Keratinocyte (primary cell): ENCODE measurements around the gene CDH12. TPM values are rescaled to one million over a fixed set of nuclear protein-coding genes. Genes with fewer than 3 reads are reported as not detected.
"Not testable (repeated sequence)": the region's sequence is repeated elsewhere in the genome, so short reads cannot be mapped to it uniquely, and the experiment has no call there.

Experiments used
- DNase-seq: peaks from one replicate; pipeline ENCODE4 v3.0.0-alpha.2; 2011; ENCODE audit warnings: low read depth, missing footprints, low spot score
- FAIRE-seq: peaks from 2 replicates; lab custom pipeline; 2011; peaks lifted over from hg19 to GRCh38; lab: Jason Lieb, UNC
- H2AFZ ChIP-seq: 2 replicates; pipeline ENCODE4 v1.6.0; 2012; ENCODE audit warnings: low read length, control low read depth, inconsistent platforms; ENCODE audit not compliant: control insufficient read depth
- H3K27ac ChIP-seq: 2 replicates; pipeline ENCODE4 v1.5.1; 2011; ENCODE audit warnings: low read length; ENCODE audit not compliant: control insufficient read depth, insufficient read depth
- H3K27me3 ChIP-seq: 3 replicates; pipeline ENCODE4 v1.6.0; 2011; ENCODE audit warnings: low read length; ENCODE audit not compliant: control insufficient read depth, insufficient read depth; ENCODE audit errors: extremely low read depth
- H3K36me3 ChIP-seq, 2 experiments: 2 replicates in 1 of 2; 3 replicates in 1 of 2; pipeline ENCODE4 v1.5.1; 2011; ENCODE audit warnings: low read length in 2 of 2, mild to moderate bottlenecking in 1 of 2; ENCODE audit not compliant: control insufficient read depth in 2 of 2, insufficient read depth in 2 of 2; ENCODE audit errors: extremely low read depth in 1 of 2
- H3K4me1 ChIP-seq: 3 replicates; pipeline ENCODE4 v1.5.1; 2011; ENCODE audit warnings: low read length; ENCODE audit not compliant: control insufficient read depth, insufficient read depth; ENCODE audit errors: extremely low read depth
- H3K4me2 ChIP-seq: 3 replicates; pipeline ENCODE4 v1.6.0; 2011; ENCODE audit warnings: low read depth, low read length; ENCODE audit not compliant: control insufficient read depth, insufficient read depth; ENCODE audit errors: extremely low read depth
- H3K4me3 ChIP-seq, 3 experiments: fragments of 200-600 bp in 1 of 3; sonication (generic) in 1 of 3; 2 replicates in 2 of 3; 3 replicates in 1 of 3; pipeline ENCODE4 v1.5.1; 2011 to 2016; ENCODE audit warnings: low read length in 3 of 3, mild to moderate bottlenecking in 3 of 3, control low read depth in 2 of 3, inconsistent platforms in 1 of 3, low read depth in 1 of 3, mixed read lengths in 1 of 3, mixed run types in 1 of 3, moderate library complexity in 1 of 3; ENCODE audit not compliant: control insufficient read depth in 2 of 3, insufficient read depth in 2 of 3; ENCODE audit errors: extremely low read depth in 1 of 3
- H3K79me2 ChIP-seq: 2 replicates; pipeline ENCODE4 v1.6.0; 2012; ENCODE audit warnings: low read length; ENCODE audit not compliant: control insufficient read depth, insufficient read depth
- H3K9ac ChIP-seq: 3 replicates; pipeline ENCODE4 v1.6.0; 2011; ENCODE audit warnings: low read length; ENCODE audit not compliant: control insufficient read depth, insufficient read depth; ENCODE audit errors: extremely low read depth
- H3K9me1 ChIP-seq: 3 replicates; pipeline ENCODE4 v1.6.0; 2011; ENCODE audit warnings: low read length; ENCODE audit not compliant: control insufficient read depth, insufficient read depth; ENCODE audit errors: extremely low read depth
- H3K9me3 ChIP-seq: 2 replicates; pipeline ENCODE4 v1.5.1; 2012; ENCODE audit warnings: low read depth, low read length; ENCODE audit not compliant: control insufficient read depth
- H4K20me1 ChIP-seq: 3 replicates; pipeline ENCODE4 v1.6.0; 2011; ENCODE audit warnings: low read length; ENCODE audit not compliant: control insufficient read depth, insufficient read depth; ENCODE audit errors: extremely low read depth
- EZH2 ChIP-seq: IDR thresholded peaks from one replicate; pipeline ENCODE4 v1.6.1; 2012; ENCODE audit warnings: inconsistent platforms, mild to moderate bottlenecking, low read length, moderate library complexity
- dilution Hi-C: fragments of 300-500 bp; cut with MboI; formaldehyde crosslinking; loops from one replicate; pipeline ENCODE4 v1.7.0; 2020; ENCODE audit warnings: low sequenced_read_pairs; ENCODE audit not compliant: extremely low pct_ligation_motif_present
- polyA plus RNA-seq, 5 experiments: library from polyadenylated mRNA; depleted of rRNA in 3 of 5; stranded (reverse) in 3 of 5; stranded (forward) in 1 of 5; unstranded in 1 of 5; fragments of >200 nt; gene quantifications; 1 replicate in 1 of 5; 2 replicates in 3 of 5; 3 replicates in 1 of 5; pipeline versions ENCODE4 v1.2.1 to v1.2.3, GENCODE V29; 2011 to 2012; ENCODE audit warnings: missing spikeins in 2 of 5, low read depth in 1 of 5, low replicate concordance in 1 of 5
- TF ChIP-seq, protein P1 (sequence below), 3 experiments: IDR thresholded peaks in 1 of 3; conservative IDR thresholded peaks in 1 of 3; optimal IDR thresholded peaks in 1 of 3; 2 replicates in 2 of 3; 3 replicates in 1 of 3; pipeline versions ENCODE3 to v1.5.1; 2011; ENCODE audit warnings: low read length in 3 of 3, mild to moderate bottlenecking in 3 of 3, moderate library complexity in 2 of 3, control low read depth in 1 of 3, inconsistent platforms in 1 of 3; ENCODE audit not compliant: insufficient read depth in 2 of 3; ENCODE audit errors: extremely low read depth in 1 of 3

CDH12 gene
- polyA plus RNA-seq, 1 donor (not counting 4 experiments of a cell fraction or from before 2014, with no cell fraction given) = not detected

DNA sequence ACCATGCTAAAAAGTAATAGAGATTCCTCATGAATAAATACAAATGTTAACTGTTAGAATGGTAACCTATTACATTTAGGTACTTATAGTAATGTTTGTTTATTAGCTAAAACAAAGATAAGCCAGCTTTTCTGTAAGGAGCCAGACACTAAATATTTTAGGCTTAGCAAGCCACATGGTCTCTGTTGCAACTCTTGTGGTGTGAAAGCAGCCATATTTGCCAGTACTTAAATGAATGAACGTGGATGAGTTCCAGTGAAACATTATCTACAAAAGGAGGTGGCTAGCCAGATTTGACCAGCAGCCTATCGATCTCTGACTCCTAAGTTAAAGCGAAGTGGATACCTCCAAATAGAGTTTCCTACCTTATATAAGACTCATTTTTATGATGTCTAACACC is 331.6 kb downstream of the CDH12 start:
- dilution Hi-C loops = no loop called here
- no peak overlapping the region for H3K4me2 ChIP-seq
- no peak for TF ChIP-seq EZH2
- TF ChIP-seq, protein P1, sequence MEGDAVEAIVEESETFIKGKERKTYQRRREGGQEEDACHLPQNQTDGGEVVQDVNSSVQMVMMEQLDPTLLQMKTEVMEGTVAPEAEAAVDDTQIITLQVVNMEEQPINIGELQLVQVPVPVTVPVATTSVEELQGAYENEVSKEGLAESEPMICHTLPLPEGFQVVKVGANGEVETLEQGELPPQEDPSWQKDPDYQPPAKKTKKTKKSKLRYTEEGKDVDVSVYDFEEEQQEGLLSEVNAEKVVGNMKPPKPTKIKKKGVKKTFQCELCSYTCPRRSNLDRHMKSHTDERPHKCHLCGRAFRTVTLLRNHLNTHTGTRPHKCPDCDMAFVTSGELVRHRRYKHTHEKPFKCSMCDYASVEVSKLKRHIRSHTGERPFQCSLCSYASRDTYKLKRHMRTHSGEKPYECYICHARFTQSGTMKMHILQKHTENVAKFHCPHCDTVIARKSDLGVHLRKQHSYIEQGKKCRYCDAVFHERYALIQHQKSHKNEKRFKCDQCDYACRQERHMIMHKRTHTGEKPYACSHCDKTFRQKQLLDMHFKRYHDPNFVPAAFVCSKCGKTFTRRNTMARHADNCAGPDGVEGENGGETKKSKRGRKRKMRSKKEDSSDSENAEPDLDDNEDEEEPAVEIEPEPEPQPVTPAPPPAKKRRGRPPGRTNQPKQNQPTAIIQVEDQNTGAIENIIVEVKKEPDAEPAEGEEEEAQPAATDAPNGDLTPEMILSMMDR (optimal IDR thresholded peaks at IDR 0.05 in 1 of 3, IDR thresholded peaks at IDR 0.05 in 1 of 3, conservative IDR thresholded peaks at IDR 0.05 in 1 of 3; ENCODE audit: extremely low read depth in 1 of 3, insufficient read depth in 2 of 3, low read length in 3 of 3) = no peak

DNA sequence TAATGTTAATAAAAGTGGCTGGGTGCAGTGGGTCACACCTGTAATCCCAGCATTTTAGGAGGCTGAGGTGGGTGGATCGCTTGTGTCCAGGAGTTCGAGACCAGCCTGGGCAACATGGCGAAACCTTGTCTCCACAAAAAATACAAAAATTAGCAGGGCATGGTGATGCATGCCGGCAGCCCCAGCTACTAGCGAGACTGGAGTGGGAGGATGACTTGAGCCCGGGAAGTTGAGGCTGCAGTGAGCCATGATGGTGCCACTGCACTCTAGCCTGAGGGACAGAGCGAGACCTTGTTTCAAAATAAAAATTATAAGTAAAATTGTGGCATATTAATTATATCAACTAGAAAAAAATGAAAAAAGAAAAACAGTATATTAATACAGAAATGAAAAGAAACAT is 336.6 kb downstream of the CDH12 start:
- DNase-seq, H3K9me3 ChIP-seq, H3K27ac ChIP-seq, H3K9ac ChIP-seq, FAIRE-seq, H3K27me3 ChIP-seq, dilution Hi-C loops, H3K4me2 ChIP-seq, H3K4me1 ChIP-seq, H4K20me1 ChIP-seq, H2AFZ ChIP-seq, H3K9me1 ChIP-seq, H3K36me3 ChIP-seq, H3K4me3 ChIP-seq, H3K79me2 ChIP-seq: not testable (repeated sequence)

More for the DNA sequence above, 331.6 kb downstream of the CDH12 start:
- FAIRE-seq = no peak
- no peak for DNase-seq
- Histone ChIP-seq H3K79me2 (no peaks in the 10 kb centered on the region), H3K27ac (no peak overlapping the region), H3K4me3 (no peak overlapping the region), H3K9me1 (no peaks in the 10 kb centered on the region), H2AFZ (no peak overlapping the region), H3K36me3 (no peaks in the 10 kb centered on the region), H3K9me3 (no peaks in the 10 kb centered on the region), H3K27me3 (no peaks in the 10 kb centered on the region), H3K9ac (no peak overlapping the region), H3K4me1 (no peaks in the 10 kb centered on the region), H4K20me1 (no peaks in the 10 kb centered on the region)

DNA sequence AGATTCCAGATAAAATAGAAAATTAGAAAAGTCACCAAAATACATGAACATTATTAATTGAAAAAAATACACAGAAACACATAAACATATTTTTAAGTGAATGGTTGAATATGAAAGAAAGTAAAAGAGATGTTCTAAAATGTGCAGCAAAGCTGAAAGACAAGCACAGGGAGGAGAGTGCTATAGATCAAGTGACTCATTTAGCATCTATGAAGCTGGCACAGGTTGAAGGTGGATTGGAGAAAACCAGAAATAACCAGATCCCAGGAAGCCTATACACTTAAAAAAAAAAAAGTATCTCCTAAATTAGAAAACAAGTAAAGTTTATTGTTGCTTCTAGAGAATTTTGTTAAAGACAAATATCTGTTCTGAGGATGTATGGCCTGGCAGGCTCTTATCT is 338.9 kb downstream of the CDH12 start:
- Histone ChIP-seq H3K4me3 (no peak overlapping the region), H3K27me3 (no peaks in the 10 kb centered on the region), H2AFZ (no peak overlapping the region), H4K20me1 (no peaks in the 10 kb centered on the region), H3K4me1 (no peaks in the 10 kb centered on the region), H3K27ac (no peak overlapping the region), H3K4me2 (no peak overlapping the region), H3K9me3 (no peaks in the 10 kb centered on the region), H3K9me1 (no peaks in the 10 kb centered on the region), H3K36me3 (no peaks in the 10 kb centered on the region), H3K79me2 (no peaks in the 10 kb centered on the region), H3K9ac (no peak overlapping the region)
- FAIRE-seq (no peak), DNase-seq (no peak)
- dilution Hi-C loops = no loop called here
- TF ChIP-seq, protein P1 (optimal IDR thresholded peaks at IDR 0.05 in 1 of 3, IDR thresholded peaks at IDR 0.05 in 1 of 3, conservative IDR thresholded peaks at IDR 0.05 in 1 of 3; ENCODE audit: extremely low read depth in 1 of 3, insufficient read depth in 2 of 3, low read length in 3 of 3) = no peak
- TF ChIP-seq EZH2 = no peak
